GM12892 (cell line): ENCODE measurements around the gene RRAS.

Experiments
- POLR2A ChIP-seq: IDR thresholded peaks from 2 replicates; pipeline ENCODE4 v1.6.1; 2011; ENCODE audit warnings: low read depth, low read length, control low read depth
- POLR2AphosphoS5 ChIP-seq: IDR thresholded peaks from 2 replicates; pipeline ENCODE4 v1.6.1; 2011; ENCODE audit warnings: low read depth, low read length, control low read depth

DNA sequence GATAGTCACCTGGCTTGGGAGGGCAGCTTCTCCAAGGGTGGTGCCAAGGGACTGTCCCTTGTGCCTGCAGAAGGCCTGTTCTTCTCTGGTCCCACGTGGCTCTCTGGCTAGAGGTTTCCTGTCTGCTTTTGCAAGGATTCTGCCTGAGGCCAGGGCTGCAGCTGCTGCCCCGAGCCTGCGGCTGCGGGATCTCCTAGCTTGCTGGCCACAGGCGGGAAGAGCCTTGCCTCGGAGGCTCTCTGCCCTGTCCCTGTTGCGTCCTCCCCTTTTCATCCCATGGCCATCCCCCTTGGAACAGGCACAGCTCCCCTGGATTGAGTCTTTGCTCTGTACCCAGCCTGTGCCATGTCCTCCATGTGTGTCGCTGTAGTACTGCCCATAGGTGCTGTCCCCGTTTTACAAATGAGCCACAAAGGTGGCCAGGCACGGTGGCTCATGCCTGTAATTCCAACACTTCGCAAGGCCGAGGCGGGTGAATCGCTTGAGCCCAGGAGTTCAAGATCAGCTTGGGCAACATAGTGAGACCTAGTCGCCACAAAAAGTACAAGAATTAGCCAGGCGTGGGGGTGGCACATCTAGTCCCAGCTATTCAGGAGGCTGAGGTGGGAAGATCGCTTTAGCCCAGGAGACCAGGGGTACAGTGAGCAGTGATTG lies 16.6 kb upstream of the RRAS start:
- TF ChIP-seq POLR2A (no peak), POLR2AphosphoS5 (no peak)
